ENCODE results near the gene C2orf92. TPM values are rescaled to one million over a fixed set of nuclear protein-coding genes. Genes with fewer than 3 reads are reported as not detected.

The C2orf92 gene
- polyA plus RNA-seq, 4 donors: 5.2 to 25.6 (median 13.6) TPM

DNA sequence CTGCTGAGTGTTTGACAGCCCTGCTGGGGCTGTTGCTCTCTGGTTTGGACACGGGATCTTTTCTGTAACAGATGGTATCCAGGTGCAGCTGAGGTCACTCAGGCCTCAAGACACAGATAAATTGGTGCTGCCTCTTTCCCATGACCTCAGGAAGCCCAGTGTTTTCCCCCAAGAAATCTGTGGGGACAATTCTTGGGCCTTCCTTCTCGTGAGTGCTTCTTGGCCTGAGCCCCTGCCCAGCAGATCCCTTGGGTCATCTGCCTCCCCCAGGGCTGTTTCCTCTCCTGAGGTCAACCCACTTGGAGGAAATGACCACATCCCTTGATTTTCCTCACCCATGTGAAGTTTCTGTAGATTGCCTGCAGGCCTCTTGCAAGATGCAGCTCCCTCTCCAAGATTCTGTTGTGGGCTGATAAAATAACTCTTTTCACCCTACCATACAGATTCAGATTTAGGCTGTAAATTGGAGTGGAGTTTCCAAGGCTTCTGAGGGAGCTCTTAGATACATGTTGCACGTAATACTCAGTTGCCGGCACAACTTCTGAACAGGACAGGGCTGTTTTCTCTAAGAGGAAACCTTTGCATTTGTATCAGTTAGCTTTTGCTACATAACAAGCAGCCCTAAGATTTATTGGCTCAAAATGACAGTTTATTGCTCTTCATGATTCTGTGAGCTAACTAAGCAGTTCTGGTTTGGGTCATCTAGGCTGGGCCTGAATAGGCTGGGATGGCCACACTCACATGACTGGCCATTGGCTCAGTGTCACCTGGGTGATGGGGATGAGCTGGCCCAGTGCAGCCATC is 57.0 kb downstream of the C2orf92 start:
- no peak for DNase-seq (ENCODE audit: low read depth in 4 of 4, low spot score in 2 of 4)

GRCh38 chr2:97727296-97727695 is 57.8 kb downstream of the C2orf92 start:
- DNase-seq (ENCODE audit: low read depth in 4 of 4, low spot score in 2 of 4): no peak

GRCh38 chr2:97728091-97728731 is 58.7 kb downstream of the C2orf92 start:
- DNase-seq (ENCODE audit: low read depth in 4 of 4, low spot score in 2 of 4): no peak

- DNase-seq (ENCODE audit: low read depth in 4 of 4, low spot score in 2 of 4): no peak
Observed at GRCh38 chr2:97730245-97730644, 60.7 kb downstream of the C2orf92 start.

- DNase-seq (ENCODE audit: low read depth in 4 of 4, low spot score in 2 of 4): no peak
Observed at GRCh38 chr2:97731274-97732020, 61.9 kb downstream of the C2orf92 start.

DNA sequence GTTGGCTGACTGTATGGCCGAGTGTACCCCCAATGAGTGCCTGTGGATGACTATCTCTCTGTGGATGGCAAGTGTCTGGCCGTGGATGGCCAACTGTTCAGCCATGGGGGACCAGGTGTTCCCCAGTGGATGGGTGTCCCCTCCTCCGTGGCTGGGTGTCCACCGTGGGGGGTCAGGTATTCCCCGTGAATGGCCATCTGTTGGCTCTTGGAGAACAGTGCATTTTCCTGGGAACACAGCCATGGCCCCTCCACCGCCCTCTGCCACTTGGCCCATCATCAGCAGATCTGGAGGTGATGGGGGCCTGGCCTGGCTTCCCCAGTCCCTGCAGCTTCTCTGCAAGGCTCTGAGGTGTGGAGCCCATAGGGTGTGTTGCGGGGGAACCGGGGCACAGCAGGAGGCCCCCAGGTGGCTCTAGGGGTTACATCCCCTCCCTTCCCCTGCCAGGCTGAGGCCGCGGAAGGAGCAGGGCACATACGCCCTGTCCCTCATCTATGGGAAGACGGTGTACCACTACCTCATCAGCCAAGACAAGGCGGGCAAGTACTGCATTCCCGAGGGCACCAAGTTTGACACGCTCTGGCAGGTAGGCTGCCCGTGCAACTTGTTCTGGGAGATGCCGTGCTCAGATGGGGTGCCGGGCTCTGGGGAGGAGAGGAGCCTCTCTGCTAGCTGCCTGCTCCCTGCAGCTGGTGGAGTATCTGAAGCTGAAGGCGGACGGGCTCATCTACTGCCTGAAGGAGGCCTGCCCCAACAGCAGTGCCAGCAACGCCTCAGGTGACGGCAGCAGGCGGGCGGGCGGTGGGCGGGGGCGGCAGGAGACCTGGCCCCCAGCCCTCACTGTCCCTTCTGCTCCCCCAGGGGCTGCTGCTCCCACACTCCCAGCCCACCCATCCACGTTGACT is 63.2 kb downstream of the C2orf92 start:
- DNase-seq (ENCODE audit: low read depth in 4 of 4, low spot score in 2 of 4): no peak

- DNase-seq (ENCODE audit: low read depth in 4 of 4, low spot score in 2 of 4): no peak
Observed at GRCh38 chr2:97733341-97734035, 64.0 kb downstream of the C2orf92 start.

- no peak for DNase-seq (ENCODE audit: low read depth in 4 of 4, low spot score in 2 of 4)
Observed at GRCh38 chr2:97734061-97735051, 64.8 kb downstream of the C2orf92 start.

GRCh38 chr2:97735161-97735561 is 65.6 kb downstream of the C2orf92 start:
- no peak for DNase-seq (ENCODE audit: low read depth in 4 of 4, low spot score in 2 of 4)

- no peak for DNase-seq (ENCODE audit: low read depth in 4 of 4, low spot score in 2 of 4)
Observed at GRCh38 chr2:97736185-97736584, 66.7 kb downstream of the C2orf92 start.

- DNase-seq (ENCODE audit: low read depth in 4 of 4, low spot score in 2 of 4): no peak
Observed at GRCh38 chr2:97736608-97737330, 67.3 kb downstream of the C2orf92 start.

DNA sequence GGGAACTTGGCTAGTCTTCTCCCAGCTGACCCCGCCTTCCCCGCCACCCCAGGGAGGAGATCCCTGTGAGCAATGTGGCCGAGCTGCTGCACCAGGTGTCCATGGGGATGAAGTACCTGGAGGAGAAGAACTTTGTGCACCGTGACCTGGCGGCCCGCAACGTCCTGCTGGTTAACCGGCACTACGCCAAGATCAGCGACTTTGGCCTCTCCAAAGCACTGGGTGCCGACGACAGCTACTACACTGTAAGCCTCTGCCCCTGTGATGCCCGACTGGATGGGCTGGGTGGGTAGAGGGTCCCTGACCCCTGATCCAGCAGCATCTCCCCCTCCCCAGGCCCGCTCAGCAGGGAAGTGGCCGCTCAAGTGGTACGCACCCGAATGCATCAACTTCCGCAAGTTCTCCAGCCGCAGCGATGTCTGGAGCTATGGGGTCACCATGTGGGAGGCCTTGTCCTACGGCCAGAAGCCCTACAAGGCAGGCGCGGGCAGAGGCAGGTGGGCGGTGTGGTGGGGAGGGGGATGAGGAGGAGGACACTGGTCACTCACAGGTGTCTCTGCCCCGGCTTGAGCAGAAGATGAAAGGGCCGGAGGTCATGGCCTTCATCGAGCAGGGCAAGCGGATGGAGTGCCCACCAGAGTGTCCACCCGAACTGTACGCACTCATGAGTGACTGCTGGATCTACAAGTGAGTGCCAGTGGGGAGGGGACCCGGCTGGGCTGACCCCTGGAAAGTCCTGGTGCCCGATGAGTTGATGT is 68.1 kb downstream of the C2orf92 start:
- no peak for DNase-seq (ENCODE audit: low read depth in 4 of 4, low spot score in 2 of 4)

- DNase-seq (ENCODE audit: low read depth in 4 of 4, low spot score in 2 of 4): no peak
Observed at GRCh38 chr2:97738179-97739019, 68.9 kb downstream of the C2orf92 start.

DNA sequence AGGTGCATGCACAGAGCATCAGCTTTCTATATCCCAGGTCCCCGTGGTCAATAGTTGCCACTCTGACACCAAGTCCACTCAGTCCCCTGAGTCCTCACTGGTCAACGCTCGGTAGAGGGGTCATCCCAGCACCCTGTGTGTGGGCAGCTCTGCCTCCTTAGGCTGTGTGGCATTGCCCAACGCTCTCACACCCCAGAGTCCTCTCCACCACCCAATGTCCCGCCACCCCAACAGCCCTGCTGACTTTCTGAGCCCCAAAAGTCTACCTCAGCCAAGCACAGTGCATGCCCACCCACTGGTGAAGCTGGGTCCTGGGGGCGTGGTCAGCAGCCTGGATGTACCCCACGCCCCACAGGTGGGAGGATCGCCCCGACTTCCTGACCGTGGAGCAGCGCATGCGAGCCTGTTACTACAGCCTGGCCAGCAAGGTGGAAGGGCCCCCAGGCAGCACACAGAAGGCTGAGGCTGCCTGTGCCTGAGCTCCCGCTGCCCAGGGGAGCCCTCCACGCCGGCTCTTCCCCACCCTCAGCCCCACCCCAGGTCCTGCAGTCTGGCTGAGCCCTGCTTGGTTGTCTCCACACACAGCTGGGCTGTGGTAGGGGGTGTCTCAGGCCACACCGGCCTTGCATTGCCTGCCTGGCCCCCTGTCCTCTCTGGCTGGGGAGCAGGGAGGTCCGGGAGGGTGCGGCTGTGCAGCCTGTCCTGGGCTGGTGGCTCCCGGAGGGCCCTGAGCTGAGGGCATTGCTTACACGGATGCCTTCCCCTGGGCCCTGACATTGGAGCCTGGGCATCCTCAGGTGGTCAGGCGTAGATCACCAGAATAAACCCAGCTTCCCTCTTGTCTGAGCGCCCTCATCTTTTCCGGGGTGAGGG is 69.7 kb downstream of the C2orf92 start:
- DNase-seq (ENCODE audit: low read depth in 4 of 4, low spot score in 2 of 4): no peak

DNA sequence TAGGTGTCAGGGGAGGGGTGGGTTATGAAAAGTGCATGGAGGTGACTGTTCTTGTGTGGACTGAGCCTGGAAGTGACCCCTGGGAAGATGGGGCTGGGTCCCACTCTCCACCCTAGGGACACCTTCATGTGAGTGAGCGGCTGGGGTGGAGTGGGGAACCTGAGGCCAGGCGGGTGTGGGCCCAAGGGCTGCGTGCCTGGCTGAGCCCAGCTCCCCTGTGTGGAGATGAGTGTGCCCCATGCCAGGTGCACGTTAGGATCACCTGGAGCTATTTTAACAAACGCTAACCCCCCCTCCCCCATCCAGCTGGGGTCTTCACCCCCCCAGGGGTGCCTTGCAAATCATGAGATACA is 70.4 kb downstream of the C2orf92 start:
- DNase-seq (ENCODE audit: low read depth in 4 of 4, low spot score in 2 of 4): no peak
